ENCODE data around the gene CRTAC1. TPM values are rescaled to one million over a fixed set of nuclear protein-coding genes. Genes with fewer than 3 reads are reported as not detected.

CRTAC1 gene
- polyA plus RNA-seq, 1 donor (not counting 4 experiments of a cell fraction or from before 2014, with no cell fraction given) = not detected

- no peak for FAIRE-seq
- peaks cover 19% of the 10 kb centered on the region for H3K27me3 ChIP-seq (ENCODE audit: control insufficient read depth, extremely low read depth, insufficient read depth, low read length)
- no peaks in the 10 kb centered on the region for H3K9me3 ChIP-seq (ENCODE audit: control insufficient read depth, low read depth, low read length)
- no peaks in the 10 kb centered on the region for H3K36me3 ChIP-seq (ENCODE audit: control insufficient read depth in 2 of 2, extremely low read depth in 1 of 2, insufficient read depth in 2 of 2, low read length in 2 of 2)
- H2AFZ ChIP-seq (ENCODE audit: control insufficient read depth, low read length) = no peak overlapping the region
- H3K27ac ChIP-seq (ENCODE audit: control insufficient read depth, insufficient read depth, low read length) = no peak overlapping the region
- H3K79me2 ChIP-seq (ENCODE audit: control insufficient read depth, insufficient read depth, low read length) = no peaks in the 10 kb centered on the region
- H3K4me2 ChIP-seq (ENCODE audit: control insufficient read depth, extremely low read depth, insufficient read depth, low read depth, low read length) = no peak overlapping the region
- DNase-seq (ENCODE audit: low read depth, low spot score) = no peak
- no peaks in the 10 kb centered on the region for H3K4me1 ChIP-seq (ENCODE audit: control insufficient read depth, extremely low read depth, insufficient read depth, low read length)
- dilution Hi-C loops (cut with MboI; ENCODE audit: extremely low pct_ligation_motif_present, low sequenced_read_pairs) = no loop called here
- TF ChIP-seq CTCF (optimal IDR thresholded peaks at IDR 0.05 in 1 of 3, IDR thresholded peaks at IDR 0.05 in 1 of 3, conservative IDR thresholded peaks at IDR 0.05 in 1 of 3; ENCODE audit: extremely low read depth in 1 of 3, insufficient read depth in 2 of 3, low read length in 3 of 3) = no peak
- TF ChIP-seq EZH2 (IDR thresholded peaks at IDR 0.05; ENCODE audit: low read length) = no peak
- H3K9me1 ChIP-seq (ENCODE audit: control insufficient read depth, extremely low read depth, insufficient read depth, low read length) = no peaks in the 10 kb centered on the region
- no peak overlapping the region for H3K4me3 ChIP-seq (ENCODE audit: control insufficient read depth in 2 of 3, extremely low read depth in 1 of 3, insufficient read depth in 2 of 3, low read depth in 1 of 3, low read length in 3 of 3)
- no peak overlapping the region for H3K9ac ChIP-seq (ENCODE audit: control insufficient read depth, extremely low read depth, insufficient read depth, low read length)
- H4K20me1 ChIP-seq (ENCODE audit: control insufficient read depth, extremely low read depth, insufficient read depth, low read length) = no peaks in the 10 kb centered on the region
These were observed 52.7 kb downstream of the CRTAC1 start for GRCh38 chr10:97977673-97978072.

- H3K4me3 ChIP-seq (ENCODE audit: control insufficient read depth in 2 of 3, extremely low read depth in 1 of 3, insufficient read depth in 2 of 3, low read depth in 1 of 3, low read length in 3 of 3) = no peak overlapping the region
- TF ChIP-seq CTCF (optimal IDR thresholded peaks at IDR 0.05 in 1 of 3, IDR thresholded peaks at IDR 0.05 in 1 of 3, conservative IDR thresholded peaks at IDR 0.05 in 1 of 3; ENCODE audit: extremely low read depth in 1 of 3, insufficient read depth in 2 of 3, low read length in 3 of 3) (no peak), EZH2 (IDR thresholded peaks at IDR 0.05; ENCODE audit: low read length) (no peak)
- no peaks in the 10 kb centered on the region for H3K9me1 ChIP-seq (ENCODE audit: control insufficient read depth, extremely low read depth, insufficient read depth, low read length)
- no peaks in the 10 kb centered on the region for H3K79me2 ChIP-seq (ENCODE audit: control insufficient read depth, insufficient read depth, low read length)
- no peaks in the 10 kb centered on the region for H3K4me1 ChIP-seq (ENCODE audit: control insufficient read depth, extremely low read depth, insufficient read depth, low read length)
- peaks cover 19% of the 10 kb centered on the region for H3K27me3 ChIP-seq (ENCODE audit: control insufficient read depth, extremely low read depth, insufficient read depth, low read length)
- FAIRE-seq (no peak), DNase-seq (ENCODE audit: low read depth, low spot score) (no peak)
- H3K9ac ChIP-seq (ENCODE audit: control insufficient read depth, extremely low read depth, insufficient read depth, low read length) = no peak overlapping the region
- no peak overlapping the region for H2AFZ ChIP-seq (ENCODE audit: control insufficient read depth, low read length)
- H3K9me3 ChIP-seq (ENCODE audit: control insufficient read depth, low read depth, low read length) = no peaks in the 10 kb centered on the region
- H3K27ac ChIP-seq (ENCODE audit: control insufficient read depth, insufficient read depth, low read length) = no peak overlapping the region
- H3K4me2 ChIP-seq (ENCODE audit: control insufficient read depth, extremely low read depth, insufficient read depth, low read depth, low read length) = no peak overlapping the region
- dilution Hi-C loops (cut with MboI; ENCODE audit: extremely low pct_ligation_motif_present, low sequenced_read_pairs) = no loop called here
- no peaks in the 10 kb centered on the region for H3K36me3 ChIP-seq (ENCODE audit: control insufficient read depth in 2 of 2, extremely low read depth in 1 of 2, insufficient read depth in 2 of 2, low read length in 2 of 2)
- H4K20me1 ChIP-seq (ENCODE audit: control insufficient read depth, extremely low read depth, insufficient read depth, low read length) = no peaks in the 10 kb centered on the region
These were observed 54.8 kb downstream of the CRTAC1 start for GRCh38 chr10:97975598-97975997.

Measured in keratinocyte (primary cell).